H1 (cell line): ENCODE results near the gene CCBE1. TPM values are rescaled to one million over a fixed set of nuclear protein-coding genes. Genes with fewer than 3 reads are reported as not detected.

Source experiments
- CTCF ChIA-PET: fragments of 300-600 bp; sonication (Branson Sonifier 250); formaldehyde crosslinking; loops from one replicate; lab custom pipeline; 2021; ENCODE audit not compliant: partially characterized antibody; lab: Charles Lee
- POLR2A ChIA-PET: fragments of 300-600 bp; sonication (Branson Sonifier 250); formaldehyde crosslinking; loops from one replicate; lab custom pipeline; 2021; ENCODE audit warnings: inconsistent platforms; ENCODE audit not compliant: partially characterized antibody; lab: Charles Lee
- DNase-seq, 2 experiments: peaks; one replicate each; pipeline versions ENCODE4 v3.0.0 to v3.0.0-alpha.2; 2010 to 2022; ENCODE audit warnings: low spot score in 2 of 2, low read depth in 1 of 2, mixed read lengths in 1 of 2
- FAIRE-seq: peaks from 2 replicates; lab custom pipeline; 2011; peaks lifted over from hg19 to GRCh38; lab: Jason Lieb, UNC
- H2AFZ ChIP-seq: 2 replicates; pipeline ENCODE4 v1.8.1; 2012; ENCODE audit warnings: low read length, inconsistent platforms
- H2AK5ac ChIP-seq: 2 replicates; pipeline ENCODE4 v1.6.1; 2013; ENCODE audit warnings: low read depth, low read length
- H2BK120ac ChIP-seq: replicated peaks from 2 replicates; pipeline ENCODE3; 2013; ENCODE audit warnings: low read depth, low read length, inconsistent platforms
- H2BK12ac ChIP-seq: 2 replicates; pipeline ENCODE4 v1.6.1; 2013; ENCODE audit warnings: low read depth, low read length
- H2BK15ac ChIP-seq: 2 replicates; pipeline ENCODE4 v1.6.1; 2013; ENCODE audit warnings: low read length
- H2BK20ac ChIP-seq: 2 replicates; pipeline ENCODE4 v1.6.1; 2013; ENCODE audit warnings: low read length
- H2BK5ac ChIP-seq: 2 replicates; pipeline ENCODE4 v1.6.1; 2013; ENCODE audit warnings: low read depth, low read length
- H3K14ac ChIP-seq: 2 replicates; pipeline ENCODE4 v1.6.1; 2013; ENCODE audit warnings: inconsistent platforms; ENCODE audit not compliant: insufficient read length
- H3K18ac ChIP-seq: 2 replicates; pipeline ENCODE4 v1.6.1; 2013; ENCODE audit warnings: low read length; ENCODE audit errors: extremely low read depth
- H3K23ac ChIP-seq: 2 replicates; pipeline ENCODE4 v1.6.1; 2013; ENCODE audit warnings: inconsistent platforms; ENCODE audit not compliant: insufficient read length
- H3K23me2 ChIP-seq: 2 replicates; pipeline ENCODE4 v1.6.1; 2013; ENCODE audit warnings: low read depth, low read length
- H3K27ac ChIP-seq: 2 replicates; pipeline ENCODE4 v1.6.1; 2011; ENCODE audit warnings: low read depth, low read length, inconsistent platforms
- H3K27me3 ChIP-seq, 4 experiments: replicated peaks in 1 of 4; 1 replicate in 1 of 4; 2 replicates in 3 of 4; pipeline versions ENCODE4 v1.6.1 to v1.8.1; 2011 to 2013; ENCODE audit warnings: low read length in 3 of 4, mild to moderate bottlenecking in 3 of 4, inconsistent platforms in 2 of 4, mixed read lengths in 2 of 4, moderate library complexity in 1 of 4; ENCODE audit not compliant: control insufficient read depth in 3 of 4, insufficient read depth in 3 of 4; ENCODE audit errors: extremely low read depth in 1 of 4
- H3K36me3 ChIP-seq, 4 experiments: 2 replicates each; pipeline versions ENCODE4 v1.6.1 to v1.8.1; 2011 to 2013; ENCODE audit warnings: mild to moderate bottlenecking in 4 of 4, low read length in 3 of 4, moderate library complexity in 2 of 4, control low read depth in 1 of 4, inconsistent platforms in 1 of 4; ENCODE audit not compliant: insufficient read depth in 4 of 4, control insufficient read depth in 2 of 4
- H3K4ac ChIP-seq: replicated peaks from 2 replicates; pipeline ENCODE3; 2013; ENCODE audit warnings: low read length, low read depth, mixed read lengths, inconsistent platforms; ENCODE audit not compliant: insufficient read length
- H3K4me1 ChIP-seq, 4 experiments: replicated peaks in 1 of 4; 1 replicate in 1 of 4; 2 replicates in 3 of 4; pipeline versions ENCODE4 v1.6.1 to v1.8.1; 2011 to 2013; ENCODE audit warnings: low read length in 3 of 4, inconsistent platforms in 2 of 4, mixed read lengths in 1 of 4; ENCODE audit not compliant: insufficient read depth in 4 of 4, control insufficient read depth in 3 of 4
- H3K4me2 ChIP-seq, 2 experiments: 2 replicates each; pipeline versions ENCODE4 v1.6.1 to v1.8.1; 2011 to 2013; ENCODE audit warnings: low read depth in 2 of 2, low read length in 2 of 2, control low read depth in 1 of 2, inconsistent platforms in 1 of 2, mild to moderate bottlenecking in 1 of 2; ENCODE audit not compliant: insufficient read depth in 1 of 2
- H3K4me3 ChIP-seq, 4 experiments: fragments of 200-600, 300-600 bp in 1 of 4; sonication (generic), shearing (Covaris generic), sonication (Bioruptor Twin) in 1 of 4; 2 replicates each; pipeline versions ENCODE4 v1.5.1 to v1.8.1; 2011 to 2016; ENCODE audit warnings: low read length in 4 of 4, low read depth in 3 of 4, control low read depth in 2 of 4, inconsistent platforms in 2 of 4, mild to moderate bottlenecking in 2 of 4, mixed read lengths in 1 of 4, moderate library complexity in 1 of 4; ENCODE audit not compliant: insufficient read depth in 2 of 4; ENCODE audit errors: extremely low read depth in 1 of 4
- H3K56ac ChIP-seq: replicated peaks from 2 replicates; pipeline ENCODE3; 2013; ENCODE audit warnings: low read depth, mild to moderate bottlenecking, mixed read lengths, low read length, inconsistent platforms; ENCODE audit not compliant: insufficient read length
- H3K79me1 ChIP-seq: 2 replicates; pipeline ENCODE4 v1.6.1; 2013; ENCODE audit warnings: low read depth, low read length, control low read depth
- H3K79me2 ChIP-seq, 2 experiments: 2 replicates each; pipeline versions ENCODE4 v1.6.1 to v1.8.1; 2012 to 2013; ENCODE audit warnings: low read length in 2 of 2, mild to moderate bottlenecking in 2 of 2, inconsistent platforms in 1 of 2; ENCODE audit not compliant: insufficient read depth in 2 of 2, control insufficient read depth in 1 of 2
- H3K9ac ChIP-seq, 4 experiments: replicated peaks in 1 of 4; 1 replicate in 1 of 4; 2 replicates in 3 of 4; pipeline versions ENCODE4 v1.6.1 to v1.8.1; 2011 to 2013; ENCODE audit warnings: low read depth in 3 of 4, low read length in 3 of 4, control low read depth in 2 of 4, mild to moderate bottlenecking in 2 of 4, moderate library complexity in 2 of 4, inconsistent platforms in 1 of 4; ENCODE audit errors: extremely low read depth in 1 of 4
- H3K9me3 ChIP-seq, 2 experiments: 2 replicates each; pipeline versions ENCODE4 v1.6.1 to v1.8.1; 2012 to 2013; ENCODE audit warnings: mild to moderate bottlenecking in 2 of 2, moderate library complexity in 2 of 2, control low read depth in 1 of 2, inconsistent platforms in 1 of 2, low read depth in 1 of 2, low read length in 1 of 2, mixed read lengths in 1 of 2; ENCODE audit not compliant: insufficient read depth in 2 of 2
- H4K20me1 ChIP-seq, 2 experiments: replicated peaks in 1 of 2; 2 replicates each; pipeline versions ENCODE3 to v1.8.1; 2011 to 2013; ENCODE audit warnings: inconsistent platforms in 2 of 2, low read length in 2 of 2, mild to moderate bottlenecking in 1 of 2; ENCODE audit not compliant: insufficient read depth in 2 of 2, control insufficient read depth in 1 of 2
- H4K5ac ChIP-seq: 2 replicates; pipeline ENCODE4 v1.6.1; 2013; ENCODE audit warnings: low read length, low read depth, mixed read lengths, inconsistent platforms; ENCODE audit not compliant: insufficient read length
- H4K8ac ChIP-seq: 2 replicates; pipeline ENCODE4 v1.8.0; 2013; ENCODE audit warnings: mild to moderate bottlenecking, moderate library complexity, low read length, inconsistent platforms; ENCODE audit not compliant: insufficient read depth; ENCODE audit errors: extremely low read depth
- H4K91ac ChIP-seq: replicated peaks from 2 replicates; pipeline ENCODE3; 2013; ENCODE audit warnings: low read length, mixed read lengths, inconsistent platforms; ENCODE audit not compliant: insufficient read length
- ASH2L ChIP-seq: fragments of 200-600, 300-600 bp; sonication (generic); IDR thresholded peaks from one replicate; pipeline ENCODE4 v1.7.1; 2017; ENCODE audit warnings: low read length
- BCL11A ChIP-seq, 2 experiments: IDR thresholded peaks; one replicate each; pipeline ENCODE4 v1.6.1; 2011; ENCODE audit warnings: low read depth in 2 of 2, low read length in 2 of 2, mild to moderate bottlenecking in 2 of 2
- CEBPB ChIP-seq: IDR thresholded peaks from 2 replicates; pipeline ENCODE4 v1.6.1; 2012; ENCODE audit warnings: low read depth, low read length
- CHD2 ChIP-seq: IDR thresholded peaks from 2 replicates; pipeline ENCODE4 v1.6.1; 2012; ENCODE audit warnings: low read length, improper control_type of control experiment
- CREB1 ChIP-seq: IDR thresholded peaks from 2 replicates; pipeline ENCODE4 v1.6.1; 2012; ENCODE audit warnings: inconsistent platforms
- RAD21 ChIP-seq, 2 experiments: IDR thresholded peaks in 1 of 2; conservative IDR thresholded peaks in 1 of 2; 2 replicates each; pipeline ENCODE4 v1.6.1; 2011; ENCODE audit warnings: low read depth in 2 of 2, low read length in 2 of 2, improper control_type of control experiment in 1 of 2, inconsistent platforms in 1 of 2, mild to moderate bottlenecking in 1 of 2, moderate library complexity in 1 of 2
- RFX5 ChIP-seq: IDR thresholded peaks from 2 replicates; pipeline ENCODE4 v1.6.1; 2011; ENCODE audit warnings: low read depth, low read length, improper control_type of control experiment, borderline replicate concordance
- SUZ12 ChIP-seq: fragments of 200-600 bp; sonication (generic); IDR thresholded peaks from 2 replicates; pipeline ENCODE4 v1.6.1; 2012; ENCODE audit warnings: mild to moderate bottlenecking, inconsistent platforms, low read length, moderate library complexity, mixed read lengths
- WGBS, 2 experiments: shearing (Covaris generic) in 1 of 2; methylation state at CpG; one replicate each; pipeline versions ENCODE4 v1.1.6 to v1.1.7; 2013 to 2015; ENCODE audit warnings: low lambda C conversion rate in 2 of 2, mixed read lengths in 2 of 2, inconsistent platforms in 1 of 2, low coverage in 1 of 2, missing lambda C conversion rate in 1 of 2; ENCODE audit not compliant: insufficient replicate concordance in 2 of 2, insufficient coverage in 1 of 2, insufficient read length in 1 of 2; ENCODE audit errors: extremely low coverage in 1 of 2, missing lambda C conversion rate in 1 of 2; 5-methylcytosine and 5-hydroxymethylcytosine counted together
- polyA plus RNA-seq, 7 experiments: library from polyadenylated mRNA; depleted of rRNA in 3 of 7; stranded (reverse) in 5 of 7; unstranded in 2 of 7; fragments of >200 nt in 5 of 7; fragments of 200-250 nt in 2 of 7; gene quantifications; 1 replicate in 5 of 7; 2 replicates in 1 of 7; 4 replicates in 1 of 7; pipeline versions ENCODE4 v1.2.1 to v1.2.3, GENCODE V29; 2011 to 2013; ENCODE audit warnings: missing spikeins in 2 of 7, mixed read lengths in 2 of 7
- total RNA-seq: library from RNA; stranded (reverse); fragmentation: NEBNext Ultra II Directional; extraction: Animal tissue kit (Norgen Biotek cat#: 25700); gene quantifications from 2 replicates; pipeline ENCODE4 v1.2.1, GENCODE V29; 2021

Gene CCBE1
- total and polyA plus RNA-seq, 2 of the 8 experiments (the other 6 are each of a cell fraction or from before 2014, with no cell fraction given): 2.1 to 2.6 TPM

DNA sequence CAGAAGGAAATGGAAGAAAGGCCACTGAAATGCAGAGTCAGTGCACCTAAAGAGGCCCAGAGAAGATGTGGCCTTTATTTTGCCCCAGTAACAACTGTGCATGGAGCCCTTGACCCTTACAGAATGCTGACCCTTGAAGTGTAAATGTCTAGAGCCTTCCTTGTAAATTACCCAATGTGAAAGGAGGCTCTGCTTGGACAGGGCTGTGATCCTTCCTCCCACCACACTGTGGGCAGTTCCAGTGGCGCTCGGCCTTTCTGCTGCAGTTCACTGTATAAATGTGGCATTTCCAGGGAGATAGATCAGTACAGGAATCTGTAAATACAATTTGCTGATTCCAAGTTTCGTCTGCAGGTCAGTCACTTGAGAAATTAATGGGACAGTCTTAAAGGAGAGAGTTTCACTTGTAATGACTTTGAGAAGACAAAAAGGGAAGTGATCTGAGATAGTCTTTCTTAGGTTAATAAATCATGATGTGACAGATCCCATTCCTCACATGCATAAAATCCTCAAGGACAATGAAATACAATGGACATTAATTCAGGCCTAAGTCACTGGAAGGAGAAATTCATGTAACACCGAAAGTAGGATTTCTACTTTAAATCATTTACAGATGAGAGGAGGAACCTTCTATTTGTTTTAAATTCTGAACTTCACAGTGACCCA is 204.3 kb downstream of the CCBE1 start:
- Histone ChIP-seq H3K79me2 (no peaks in the 10 kb centered on the region), H3K9me3 (no peaks in the 10 kb centered on the region), H3K4me1 (no peaks in the 10 kb centered on the region), H2BK12ac (no peak overlapping the region), H2AFZ (no peak overlapping the region), H3K23me2 (no peaks in the 10 kb centered on the region), H3K27ac (no peak overlapping the region), H4K20me1 (no peaks in the 10 kb centered on the region), H4K91ac (no peak overlapping the region), H3K4me3 (no peak overlapping the region), H3K4ac (no peak overlapping the region), H3K9ac (no peak overlapping the region), H4K5ac (no peak overlapping the region), H2BK5ac (no peak overlapping the region), H3K79me1 (no peaks in the 10 kb centered on the region), H3K36me3 (no peaks in the 10 kb centered on the region), H3K56ac (no peak overlapping the region), H4K8ac (no peak overlapping the region), H3K14ac (no peak overlapping the region), H2AK5ac (no peak overlapping the region), H2BK15ac (no peak overlapping the region), H2BK20ac (no peak overlapping the region), H3K18ac (no peak overlapping the region), H2BK120ac (no peak overlapping the region), H3K27me3 (no peaks in the 10 kb centered on the region), H3K23ac (no peak overlapping the region), H3K4me2 (no peak overlapping the region)
- ChIA-PET CTCF (interaction anchor here (1.8 kb wide), 1 partner anchor 34 kb away, joined by 5 read pairs; no protein-coding TSS in a partner anchor), POLR2A (no interaction called here)
- FAIRE-seq (no peak), DNase-seq (no peak)
- TF ChIP-seq CHD2: no peak
- TF ChIP-seq SUZ12: no peak
- TF ChIP-seq BCL11A (IDR thresholded peaks at IDR 0.05; ENCODE audit: low read depth in 2 of 2, low read length in 2 of 2): no peak
- TF ChIP-seq RAD21 (IDR thresholded peaks at IDR 0.05 in 1 of 2, conservative IDR thresholded peaks at IDR 0.05 in 1 of 2; ENCODE audit: low read depth in 2 of 2, low read length in 2 of 2): no peak
- no peak for TF ChIP-seq CEBPB
- TF ChIP-seq CREB1: no peak
- TF ChIP-seq ASH2L: no peak
- no peak for TF ChIP-seq RFX5
- WGBS, 2 experiments: 94% methylated on average over 4 of the region's 4 CpGs; no CpG with 5 or more reads in 1 of the 2 experiments
